Measurements from ENCODE around the gene FMO3. TPM values are rescaled to one million over a fixed set of nuclear protein-coding genes. Genes with fewer than 3 reads are reported as not detected.

The FMO3 gene
- total RNA-seq, 2 donors from 2014 or later: 4.2 to 13.9 TPM

GRCh38 chr1:171150156-171150555 lies 59.5 kb downstream of the FMO3 start:
- no peak for TF ChIP-seq CTCF (IDR thresholded peaks at IDR 0.05)
- Histone ChIP-seq H3K27me3 (replicated peaks; ENCODE audit: insufficient read depth) (no peaks in the 10 kb centered on the region), H3K4me1 (ENCODE audit: control insufficient read depth in 1 of 2, low read depth in 2 of 2) (no peaks in the 10 kb centered on the region), H3K27ac (no peak overlapping the region), H3K36me3 (no peaks in the 10 kb centered on the region), H3K9me3 (no peaks in the 10 kb centered on the region), H3K4me3 (no peak overlapping the region)
- DNase-seq (ENCODE audit: low spot score) (no peak), ATAC-seq (ENCODE audit: insufficient number of reproducible peaks, low FRiP score, low read depth) (no peak)

- no peaks in the 10 kb centered on the region for H3K36me3 ChIP-seq
- H3K27me3 ChIP-seq (replicated peaks; ENCODE audit: insufficient read depth): no peaks in the 10 kb centered on the region
- no peak overlapping the region for H3K4me3 ChIP-seq
- ATAC-seq (ENCODE audit: insufficient number of reproducible peaks, low FRiP score, low read depth) (no peak), DNase-seq (ENCODE audit: low spot score) (no peak)
- H3K27ac ChIP-seq: no peak overlapping the region
- no peaks in the 10 kb centered on the region for H3K9me3 ChIP-seq
- H3K4me1 ChIP-seq (ENCODE audit: control insufficient read depth in 1 of 2, low read depth in 2 of 2): no peaks in the 10 kb centered on the region
- TF ChIP-seq CTCF (IDR thresholded peaks at IDR 0.05): no peak
Measured at GRCh38 chr1:171152549-171152948, 61.8 kb downstream of the FMO3 start.

GRCh38 chr1:171155484-171155883 lies 64.8 kb downstream of the FMO3 start:
- Histone ChIP-seq H3K27ac (no peak overlapping the region), H3K27me3 (replicated peaks; ENCODE audit: insufficient read depth) (no peaks in the 10 kb centered on the region), H3K9me3 (no peaks in the 10 kb centered on the region), H3K4me3 (no peak overlapping the region), H3K4me1 (ENCODE audit: control insufficient read depth in 1 of 2, low read depth in 2 of 2) (peaks cover 6 to 12% of the 10 kb centered on the region in 2 donors), H3K36me3 (no peaks in the 10 kb centered on the region)
- no peak for TF ChIP-seq CTCF (IDR thresholded peaks at IDR 0.05)
- DNase-seq (ENCODE audit: low spot score) (no peak), ATAC-seq (ENCODE audit: insufficient number of reproducible peaks, low FRiP score, low read depth) (no peak)

GRCh38 chr1:171158096-171158495 lies 67.4 kb downstream of the FMO3 start:
- H3K4me3 ChIP-seq: no peak overlapping the region
- TF ChIP-seq CTCF (IDR thresholded peaks at IDR 0.05): no peak
- no peak overlapping the region for H3K27ac ChIP-seq
- peaks cover 15 to 22% of the 10 kb centered on the region in 2 donors for H3K4me1 ChIP-seq (ENCODE audit: control insufficient read depth in 1 of 2, low read depth in 2 of 2)
- no peaks in the 10 kb centered on the region for H3K27me3 ChIP-seq (replicated peaks; ENCODE audit: insufficient read depth)
- H3K36me3 ChIP-seq: no peaks in the 10 kb centered on the region
- H3K9me3 ChIP-seq: no peaks in the 10 kb centered on the region
- DNase-seq (ENCODE audit: low spot score) (no peak), ATAC-seq (ENCODE audit: insufficient number of reproducible peaks, low FRiP score, low read depth) (no peak)

- Histone ChIP-seq H3K4me1 (ENCODE audit: control insufficient read depth in 1 of 2, low read depth in 2 of 2) (peaks cover 15 to 22% of the 10 kb centered on the region in 2 donors), H3K9me3 (no peaks in the 10 kb centered on the region), H3K36me3 (no peaks in the 10 kb centered on the region), H3K27me3 (replicated peaks; ENCODE audit: insufficient read depth) (no peaks in the 10 kb centered on the region), H3K27ac (no peak overlapping the region), H3K4me3 (no peak overlapping the region)
- DNase-seq (ENCODE audit: low spot score) (no peak), ATAC-seq (ENCODE audit: insufficient number of reproducible peaks, low FRiP score, low read depth) (no peak)
- no peak for TF ChIP-seq CTCF (IDR thresholded peaks at IDR 0.05)
Measured at GRCh38 chr1:171158551-171158950, 67.8 kb downstream of the FMO3 start.
